Stimulated activated CD4-positive, alpha-beta T cell treated with anti-CD3 and anti-CD28 coated beads, Interleukin-4, amount 100 ng/mL, for 1 hour (primary cell): ENCODE results near the gene TTLL6.

Source experiments
- DNase-seq: peaks from one replicate; pipeline ENCODE4 v3.0.0-alpha.2; 2020

Gene TTLL6

DNA sequence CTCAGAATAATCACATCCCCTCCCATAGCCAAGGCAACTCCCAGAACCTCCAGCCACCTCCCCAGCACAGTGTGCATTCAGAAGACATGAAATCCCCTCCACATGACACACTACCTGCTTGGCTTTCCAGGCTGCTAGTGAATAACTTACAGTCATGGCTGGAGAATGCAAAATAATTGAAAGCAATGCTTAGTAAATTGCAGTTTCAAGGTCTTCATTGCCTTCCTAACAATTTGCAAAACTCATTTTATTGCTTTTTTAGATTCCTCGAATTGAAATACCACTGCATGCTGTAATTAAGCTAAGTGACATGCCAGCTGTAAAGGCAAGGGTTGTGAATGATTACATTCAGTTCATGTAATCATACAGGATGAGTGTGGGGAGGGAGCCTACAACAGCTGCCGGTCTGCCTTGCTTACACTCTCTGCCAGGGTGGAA, 59.5 kb downstream of the TTLL6 start:
- no peak for DNase-seq

DNA sequence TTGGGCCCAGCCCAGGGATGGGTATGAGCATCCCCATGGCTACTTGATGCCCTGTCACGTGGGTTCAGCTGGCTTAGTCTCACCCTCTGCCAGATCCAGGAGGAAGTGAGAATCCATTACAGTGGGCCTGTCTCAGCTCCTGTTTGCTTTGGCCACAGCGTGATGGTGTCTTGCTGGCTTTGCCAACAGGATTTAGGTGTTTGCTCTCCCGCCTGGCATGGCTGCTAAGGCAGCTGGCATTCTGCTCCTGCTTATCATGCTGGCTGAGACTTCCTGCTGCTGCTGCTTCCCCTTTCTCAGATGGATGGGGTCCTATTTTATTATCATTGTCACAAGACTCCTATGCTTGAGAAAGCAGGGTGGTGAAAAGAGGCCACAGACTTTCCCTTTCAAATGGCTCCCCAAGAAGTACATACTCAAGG, 60.2 kb downstream of the TTLL6 start:
- DNase-seq: no peak

DNA sequence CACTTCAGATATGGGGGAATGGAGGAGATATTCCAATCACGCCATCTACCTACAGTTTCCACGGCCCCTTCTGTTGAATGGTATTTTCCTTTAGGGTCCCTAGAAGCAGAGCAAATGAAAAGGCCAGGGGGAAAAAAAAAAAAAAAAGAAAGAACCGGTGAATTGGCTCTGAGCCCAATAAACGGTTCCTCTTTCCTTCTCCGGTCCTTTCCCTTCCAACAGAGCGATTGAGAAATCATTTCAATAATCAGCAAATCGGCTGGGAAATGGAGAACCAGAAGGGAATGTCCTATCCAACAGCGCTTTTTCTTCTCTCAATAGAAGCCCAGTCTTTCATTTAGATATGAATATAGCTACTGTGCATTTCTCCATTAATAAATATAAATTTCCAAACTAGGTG, 61.7 kb downstream of the TTLL6 start:
- DNase-seq: no peak

DNA sequence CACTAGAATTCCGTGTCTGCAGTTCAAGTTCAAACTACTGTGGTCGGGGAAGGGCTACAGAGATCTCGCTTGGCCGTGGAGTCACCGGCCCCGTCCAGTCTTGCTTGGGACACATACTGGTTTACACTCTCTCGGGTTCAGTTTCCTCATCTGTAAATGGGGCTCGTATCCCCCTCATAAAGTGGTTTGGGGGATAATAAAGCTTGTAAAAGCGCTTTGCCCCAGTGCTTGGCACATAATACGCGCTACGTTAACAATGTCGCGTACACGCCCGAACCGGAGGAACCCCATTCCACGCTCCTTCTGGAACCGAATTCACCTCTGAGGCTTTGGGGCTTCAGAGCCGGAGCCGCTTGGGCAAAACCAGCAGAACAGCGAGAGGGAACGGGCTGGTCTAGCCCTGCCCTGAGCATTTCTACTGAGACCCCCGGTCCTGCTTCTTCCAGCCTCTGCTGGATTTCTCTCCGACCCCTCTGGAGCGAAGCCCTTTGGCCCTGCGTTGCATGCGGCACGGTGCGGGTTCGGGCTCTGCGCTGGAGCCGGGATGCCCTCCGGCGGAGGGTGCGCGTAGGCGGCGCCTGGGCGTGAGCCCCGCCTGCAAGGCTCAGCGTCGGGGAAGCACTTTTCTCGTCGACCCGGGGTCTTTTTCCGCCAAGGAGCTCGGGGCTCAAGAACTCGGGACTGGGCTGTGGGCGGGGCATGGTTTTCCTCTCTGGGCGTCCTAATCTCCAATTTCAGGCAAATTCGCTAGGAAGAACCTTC, 62.3 kb downstream of the TTLL6 start:
- no peak for DNase-seq

DNA sequence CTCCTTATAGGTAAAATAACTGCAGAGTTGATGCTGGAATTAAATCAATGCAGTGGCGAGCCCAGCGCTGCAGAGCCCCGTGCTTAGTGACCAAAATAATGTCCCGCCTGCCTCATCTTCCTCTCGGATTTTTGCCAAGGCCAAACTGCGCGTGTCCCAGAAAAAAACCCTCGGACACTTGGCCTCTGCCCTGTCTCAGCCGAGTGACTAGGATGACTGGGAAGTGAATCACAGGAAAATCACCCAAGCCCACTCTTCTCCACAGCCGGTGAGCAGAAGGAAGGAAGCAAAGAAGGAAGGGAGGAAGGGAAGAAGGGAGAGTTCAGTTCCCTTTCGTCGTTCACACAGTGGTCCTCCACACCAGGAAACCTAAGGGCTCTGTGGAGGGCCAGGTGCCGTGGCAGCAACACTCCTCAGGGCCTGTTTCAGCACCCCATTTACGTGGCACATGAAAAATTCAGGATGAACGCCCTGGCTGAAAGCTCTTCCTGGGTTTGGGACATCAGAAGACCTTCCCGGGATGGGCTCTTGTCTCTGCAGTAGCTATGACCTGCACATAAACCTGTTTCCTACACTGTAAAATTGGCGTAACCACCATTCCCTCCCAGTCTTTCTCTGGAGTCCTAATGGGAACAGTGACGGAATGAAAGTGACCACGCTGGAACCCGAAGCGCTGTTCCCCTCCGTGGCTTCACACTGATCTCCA, 63.1 kb downstream of the TTLL6 start:
- DNase-seq: no peak

DNA sequence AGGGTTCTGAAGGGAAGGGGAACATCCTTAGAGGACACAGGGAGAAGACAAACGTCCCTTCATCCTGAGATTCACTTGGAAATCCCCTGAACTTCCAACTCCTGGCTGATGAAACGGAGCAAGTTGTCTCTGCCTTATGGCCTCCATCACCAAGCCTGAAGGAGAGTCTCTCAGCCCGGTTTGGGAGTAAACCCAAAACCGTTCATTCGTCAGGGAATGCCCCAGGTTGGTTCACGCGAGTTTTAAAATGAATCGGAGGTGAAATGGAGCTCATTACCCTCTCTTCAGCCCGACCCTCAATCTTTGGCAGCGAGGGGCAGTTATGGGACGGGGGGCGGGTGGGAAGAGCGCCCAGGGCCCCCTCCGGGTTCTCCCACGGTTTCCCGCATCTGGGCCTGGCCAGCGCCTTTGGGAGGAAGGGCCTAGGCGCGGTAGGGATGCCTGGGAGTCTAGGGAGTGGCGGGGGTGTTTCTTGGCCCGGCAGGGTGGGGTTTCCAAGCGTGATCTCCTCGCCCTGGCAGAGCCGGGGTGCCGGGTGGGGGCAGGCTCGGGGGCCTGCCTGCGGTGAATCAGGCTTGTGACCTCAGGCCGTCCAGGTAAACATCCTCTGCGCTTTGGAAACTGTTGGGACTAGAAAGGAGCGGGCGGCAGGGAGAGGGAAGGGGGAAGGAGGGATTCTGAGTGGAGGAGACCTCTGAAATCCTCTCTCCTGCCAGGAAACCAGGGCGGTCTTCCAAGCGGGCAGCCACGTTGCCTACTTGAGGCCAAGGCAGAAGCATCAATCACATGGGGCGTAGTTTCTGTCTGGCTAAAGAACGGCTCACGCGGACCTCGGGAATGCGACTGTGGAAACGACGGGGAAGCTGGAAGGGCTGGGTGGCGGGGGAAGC, 64.4 kb downstream of the TTLL6 start:
- DNase-seq: no peak

DNA sequence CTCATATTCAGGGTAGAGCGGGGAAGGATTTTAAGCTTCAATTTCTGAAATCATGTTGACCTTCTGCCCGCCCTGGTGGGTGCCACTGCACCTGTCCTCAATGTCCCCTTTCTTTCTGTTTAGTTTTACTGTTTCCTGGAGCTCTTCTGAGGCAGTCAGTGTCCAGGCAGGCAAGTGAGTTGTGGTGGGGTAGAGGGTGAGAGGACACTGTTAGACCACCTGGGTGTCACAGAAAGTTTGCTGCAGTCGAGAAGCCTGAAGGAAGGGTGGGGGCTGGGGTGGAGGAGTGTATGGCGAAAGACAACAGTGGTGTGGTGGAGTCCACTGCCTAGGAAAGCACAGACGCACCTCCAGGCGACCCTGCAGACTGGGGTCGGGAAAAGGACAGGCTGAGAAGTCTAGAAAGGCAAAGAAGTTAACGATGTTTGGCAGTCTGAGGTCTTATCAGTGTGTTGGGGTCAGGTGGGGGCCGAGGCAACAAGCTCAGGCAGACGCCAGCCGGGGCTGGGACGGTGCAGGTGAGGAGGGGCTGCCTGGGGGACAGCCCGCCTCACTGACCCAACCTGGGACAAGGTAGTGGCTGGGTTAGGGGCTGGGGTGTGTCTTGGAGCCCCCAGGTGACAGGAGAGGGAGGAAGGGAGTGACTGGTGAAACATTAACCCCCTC, 65.2 kb downstream of the TTLL6 start:
- DNase-seq: no peak

DNA sequence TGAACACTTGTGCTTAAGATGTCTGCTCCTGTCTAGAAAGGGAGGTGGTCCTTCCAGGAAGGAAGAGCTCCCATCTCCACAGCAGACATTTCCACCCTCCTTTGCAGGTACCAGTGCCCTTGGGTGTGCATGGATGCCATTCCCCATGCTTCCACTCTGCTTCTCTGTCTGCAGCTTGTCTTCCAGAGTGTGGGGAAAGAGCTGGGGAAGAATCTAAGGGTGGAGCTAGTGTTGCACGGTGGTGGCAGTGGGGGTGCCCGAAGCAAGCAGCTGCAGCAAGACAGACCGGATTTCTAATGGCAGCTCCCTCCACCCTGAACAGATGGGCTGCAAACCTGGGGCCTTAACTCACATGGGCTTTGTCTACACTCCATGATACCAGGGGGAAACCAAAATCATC, 65.9 kb downstream of the TTLL6 start:
- DNase-seq: no peak

DNA sequence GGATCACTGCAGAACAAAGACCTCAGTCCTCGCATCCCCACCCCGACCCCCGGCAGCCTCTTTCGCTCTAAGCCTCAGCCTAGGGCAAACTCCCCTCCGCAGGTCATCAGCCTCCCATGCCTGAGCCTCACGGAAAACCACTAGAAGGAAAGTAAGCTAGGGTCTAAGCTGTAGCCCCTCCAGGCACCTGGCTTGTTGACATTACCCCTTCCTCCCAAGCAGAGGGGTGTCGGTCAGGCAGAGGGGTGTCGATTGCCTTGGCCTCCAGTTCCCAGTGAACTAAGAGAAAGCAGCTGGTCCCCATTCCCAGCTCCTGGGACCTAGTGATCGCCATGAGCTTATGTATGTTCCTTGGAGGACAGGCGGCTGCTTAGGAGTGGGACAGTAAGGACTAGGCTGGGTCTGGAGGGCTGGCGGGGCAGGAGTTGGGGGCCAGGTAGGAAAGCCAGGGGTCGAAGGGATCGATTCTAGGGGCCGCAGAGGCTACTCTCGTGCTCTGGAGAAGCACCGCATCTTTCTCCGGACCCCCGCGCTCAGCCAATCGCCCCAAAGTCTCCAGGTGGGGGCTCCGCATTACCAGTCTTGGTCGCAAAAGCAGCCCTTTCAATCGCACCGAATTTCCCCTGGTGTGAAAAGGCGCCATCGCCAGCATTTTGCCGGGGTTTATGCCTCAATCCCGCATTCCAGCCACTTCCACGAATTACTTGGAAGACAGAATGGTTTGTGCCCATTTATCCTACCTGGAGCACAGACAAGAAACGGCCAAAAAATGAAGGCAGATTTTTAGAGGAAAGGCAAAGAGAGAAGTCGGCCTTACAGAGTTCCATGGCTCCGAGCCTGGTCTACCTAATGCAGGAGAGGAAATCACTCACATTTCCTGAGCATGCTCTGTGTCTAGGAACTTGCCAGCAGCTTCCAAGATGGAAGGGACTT, 67.1 kb downstream of the TTLL6 start:
- no peak for DNase-seq

DNA sequence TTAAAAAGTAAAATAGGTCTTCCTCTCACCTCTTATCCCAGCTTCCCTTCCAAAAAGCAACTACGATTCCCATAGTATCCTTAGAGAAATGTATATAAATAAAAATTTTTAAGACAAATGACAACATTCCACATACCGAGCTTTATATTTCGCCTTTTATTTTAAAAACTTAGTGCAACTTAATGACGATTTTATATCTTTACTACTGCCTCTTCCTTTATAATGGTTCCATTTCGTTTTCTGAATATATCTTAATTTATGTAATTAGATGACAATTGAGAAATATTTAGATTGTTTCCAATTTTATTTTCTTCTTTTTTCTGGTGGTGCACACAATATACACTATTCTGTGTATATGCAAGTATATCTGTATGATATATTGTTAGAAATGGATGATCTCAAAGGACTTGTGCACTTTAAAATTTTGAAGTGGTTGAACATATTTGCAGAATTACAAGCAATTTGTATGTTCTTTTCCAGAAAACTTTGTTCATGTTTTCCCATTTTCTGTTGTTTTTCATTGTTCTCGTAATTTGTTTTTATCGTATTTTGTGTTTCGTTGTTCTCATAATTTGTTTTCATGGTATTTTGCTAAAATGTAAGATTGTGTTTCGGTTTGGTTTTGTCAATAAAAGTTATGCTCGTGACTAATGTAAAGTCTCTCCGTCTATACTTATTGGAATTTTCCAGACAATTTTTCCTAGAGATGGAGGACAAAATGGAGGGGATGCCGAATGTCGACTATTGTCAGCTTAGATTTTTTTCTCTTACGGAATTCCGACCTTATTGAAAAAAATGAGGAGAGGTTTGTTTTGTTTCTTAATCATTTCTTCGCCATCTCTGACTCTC, 68.1 kb downstream of the TTLL6 start:
- DNase-seq: no peak

DNA sequence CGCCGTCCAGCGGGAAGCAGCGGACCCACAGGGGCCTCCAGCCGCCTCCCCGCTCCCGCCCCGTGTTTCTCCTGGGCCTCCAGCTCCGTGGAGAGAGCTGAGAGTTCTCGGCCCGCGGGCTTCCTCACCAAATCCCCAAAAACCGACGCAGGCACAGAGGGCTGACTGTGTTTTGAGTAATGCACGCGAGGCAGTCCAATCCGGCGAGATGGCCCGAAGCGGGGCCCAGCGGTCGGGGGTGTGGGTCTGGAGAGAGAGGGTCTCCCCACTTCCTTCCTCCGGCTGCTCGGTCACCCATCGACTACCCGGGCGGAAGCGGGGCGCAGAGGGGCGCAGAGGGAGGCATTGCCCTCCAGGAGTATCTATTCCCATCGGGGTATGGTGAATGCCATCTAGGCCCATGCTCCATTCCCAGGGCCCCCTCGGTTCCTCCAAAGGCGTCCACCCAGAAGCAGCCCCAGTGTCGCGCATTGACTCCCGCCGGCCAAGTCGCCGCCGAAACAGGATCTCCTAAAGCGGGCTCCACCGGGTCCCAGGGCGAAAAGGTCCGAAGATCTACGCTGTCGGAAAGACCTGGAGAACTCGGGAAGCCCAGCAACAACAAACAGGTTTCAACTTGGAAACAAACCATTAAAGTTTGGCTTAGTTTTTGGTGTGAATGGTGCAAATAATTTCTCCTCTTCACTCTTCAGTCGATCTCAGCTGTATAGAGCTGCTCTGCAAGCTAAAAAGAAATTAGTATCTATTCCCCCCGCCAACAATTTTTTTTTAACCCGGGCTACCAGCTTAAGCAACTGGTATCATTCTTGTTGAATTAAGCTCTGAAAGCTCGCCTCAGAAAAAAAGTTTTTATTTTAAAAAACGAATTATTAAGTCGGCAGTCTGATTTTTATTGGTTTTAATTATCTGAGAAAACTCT, 69.3 kb downstream of the TTLL6 start:
- no peak for DNase-seq

DNA sequence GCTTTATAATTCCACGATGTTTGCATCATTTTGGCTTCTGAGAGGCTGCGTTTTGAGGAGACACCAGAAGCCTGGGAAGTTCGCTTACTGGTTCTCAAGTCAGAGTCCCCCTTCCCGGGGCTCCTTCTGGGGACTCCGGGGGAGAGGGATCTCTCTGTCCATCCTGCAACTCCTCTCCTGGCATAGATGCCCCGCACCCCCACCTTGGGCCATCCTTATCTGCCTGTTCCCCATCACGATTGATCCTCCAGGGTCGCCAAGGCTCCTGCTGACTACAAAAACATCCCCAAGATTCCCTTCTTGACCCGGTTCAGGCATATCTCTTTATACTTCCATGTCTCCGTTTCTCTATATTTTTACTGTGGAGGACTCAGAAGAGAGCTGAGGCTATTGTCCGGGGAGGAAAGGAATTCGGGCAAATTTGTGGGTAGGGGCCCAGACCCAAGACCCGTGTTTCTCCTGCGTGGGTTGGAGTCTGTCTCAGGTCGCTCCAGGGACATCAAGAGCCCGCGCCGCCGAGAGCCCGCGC, 70.0 kb downstream of the TTLL6 start:
- no peak for DNase-seq

DNA sequence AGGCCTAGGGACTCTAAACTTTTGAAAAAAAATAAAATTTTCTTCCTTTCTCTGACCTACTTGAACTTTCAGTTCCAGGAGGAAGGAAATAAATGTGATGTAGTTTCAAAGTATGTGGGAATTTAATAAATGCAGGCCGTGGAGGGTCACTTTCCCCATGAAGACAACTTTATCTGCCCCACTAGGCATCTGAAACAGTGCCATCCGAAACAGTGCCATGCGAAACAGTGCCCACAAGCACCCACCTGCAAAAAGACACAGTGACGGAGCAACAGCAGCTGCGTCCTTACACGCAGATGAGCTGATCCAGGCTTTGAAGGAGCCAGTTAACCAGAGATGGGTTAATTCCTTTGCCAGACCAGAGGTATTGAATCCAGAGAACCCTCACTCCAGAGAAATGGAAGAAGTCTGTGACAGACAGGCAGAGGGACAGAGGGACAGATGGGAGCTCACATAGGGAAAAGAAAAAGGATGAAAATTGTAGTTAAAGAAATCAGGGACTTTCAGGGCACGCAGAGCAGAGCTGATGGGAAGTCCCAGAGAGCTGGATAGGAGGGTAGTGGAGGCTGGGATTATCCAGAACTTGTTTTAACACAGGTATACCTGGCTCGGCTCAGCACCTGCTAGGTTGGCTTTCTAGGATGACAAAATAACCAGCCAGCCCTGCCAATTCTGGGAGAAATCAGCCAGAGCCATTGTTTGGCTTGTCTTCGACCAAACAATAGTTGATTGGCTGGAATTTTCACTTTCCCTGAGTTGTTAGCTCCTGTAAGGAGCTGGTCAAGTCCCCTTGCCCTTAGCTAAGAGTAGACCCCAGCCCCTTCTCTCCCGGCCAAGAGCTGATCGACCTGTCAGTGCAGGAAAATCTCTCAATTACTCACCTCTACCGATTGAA, 71.4 kb downstream of the TTLL6 start:
- DNase-seq: no peak

DNA sequence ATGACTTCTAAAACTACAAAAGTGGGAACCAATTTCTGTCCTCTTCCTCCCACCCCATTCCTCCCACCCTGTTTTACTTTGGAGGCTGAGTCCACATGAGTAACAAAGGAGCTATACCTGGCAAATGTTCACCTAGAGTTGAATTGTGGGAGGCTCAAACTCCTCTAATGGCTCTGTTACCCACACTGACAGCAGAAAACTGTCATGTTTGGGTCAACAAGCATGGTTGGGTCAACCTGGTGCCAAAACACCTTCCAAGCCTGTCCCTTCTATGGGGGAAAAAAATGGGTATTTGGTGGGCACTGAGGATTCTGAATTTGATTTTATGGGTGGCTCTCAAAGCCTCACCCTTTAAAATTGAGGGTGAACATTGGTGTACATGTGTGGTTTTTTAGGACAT, 76.5 kb downstream of the TTLL6 start:
- DNase-seq: no peak

DNA sequence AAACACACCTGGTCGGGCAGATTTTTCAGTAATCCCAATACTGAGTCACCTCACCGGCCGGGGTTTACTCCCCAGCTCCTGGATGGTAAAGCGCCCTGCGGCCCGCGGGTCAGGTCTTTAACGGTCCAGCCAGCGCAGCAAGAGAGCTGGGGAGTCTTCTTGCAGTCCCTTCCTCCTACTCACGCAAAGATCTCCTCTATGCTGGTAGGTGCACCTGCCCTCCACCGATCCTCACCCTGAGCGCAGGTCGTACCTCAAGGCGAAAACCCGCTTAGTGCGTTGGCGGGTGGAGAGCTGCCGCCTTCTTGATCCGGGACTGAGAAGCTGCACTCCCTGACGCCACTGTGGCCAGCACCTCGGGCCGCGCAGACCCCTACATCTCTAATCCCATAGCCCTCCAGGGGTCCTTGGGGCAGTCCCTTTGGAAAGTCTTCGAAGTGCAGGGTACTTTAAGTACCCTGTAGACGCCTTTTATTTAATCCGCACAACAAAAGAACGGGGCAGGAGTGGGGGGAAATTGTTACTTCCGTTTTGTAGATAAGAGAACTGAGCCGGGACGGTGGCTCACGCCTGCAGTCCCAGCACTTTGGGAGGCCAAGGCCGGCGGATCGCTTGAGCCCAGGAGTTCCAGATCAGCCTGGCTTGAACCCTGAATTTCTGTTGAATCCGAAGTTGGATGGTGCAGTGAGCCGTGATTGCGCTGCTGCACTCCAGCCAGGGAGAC, 78.1 kb downstream of the TTLL6 start:
- DNase-seq: no peak

DNA sequence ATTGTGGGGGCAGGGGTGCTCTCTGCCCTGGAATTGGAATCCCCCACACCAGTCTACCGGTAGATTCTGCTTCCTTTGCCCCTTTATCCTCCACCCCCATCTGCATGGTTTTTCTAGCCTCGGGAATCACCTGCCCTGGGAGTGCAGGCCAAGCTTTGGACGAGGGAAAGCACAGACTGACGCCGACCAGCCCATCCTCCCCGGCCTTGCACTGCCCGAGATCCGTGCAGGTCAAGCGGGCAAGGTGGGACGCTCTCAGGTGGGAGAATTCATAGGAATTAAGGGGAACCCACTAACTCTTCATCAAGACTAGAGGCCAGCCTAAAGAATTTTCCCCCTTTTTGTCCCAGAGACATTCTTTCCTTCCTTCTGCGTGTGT, 78.6 kb downstream of the TTLL6 start:
- no peak for DNase-seq

DNA sequence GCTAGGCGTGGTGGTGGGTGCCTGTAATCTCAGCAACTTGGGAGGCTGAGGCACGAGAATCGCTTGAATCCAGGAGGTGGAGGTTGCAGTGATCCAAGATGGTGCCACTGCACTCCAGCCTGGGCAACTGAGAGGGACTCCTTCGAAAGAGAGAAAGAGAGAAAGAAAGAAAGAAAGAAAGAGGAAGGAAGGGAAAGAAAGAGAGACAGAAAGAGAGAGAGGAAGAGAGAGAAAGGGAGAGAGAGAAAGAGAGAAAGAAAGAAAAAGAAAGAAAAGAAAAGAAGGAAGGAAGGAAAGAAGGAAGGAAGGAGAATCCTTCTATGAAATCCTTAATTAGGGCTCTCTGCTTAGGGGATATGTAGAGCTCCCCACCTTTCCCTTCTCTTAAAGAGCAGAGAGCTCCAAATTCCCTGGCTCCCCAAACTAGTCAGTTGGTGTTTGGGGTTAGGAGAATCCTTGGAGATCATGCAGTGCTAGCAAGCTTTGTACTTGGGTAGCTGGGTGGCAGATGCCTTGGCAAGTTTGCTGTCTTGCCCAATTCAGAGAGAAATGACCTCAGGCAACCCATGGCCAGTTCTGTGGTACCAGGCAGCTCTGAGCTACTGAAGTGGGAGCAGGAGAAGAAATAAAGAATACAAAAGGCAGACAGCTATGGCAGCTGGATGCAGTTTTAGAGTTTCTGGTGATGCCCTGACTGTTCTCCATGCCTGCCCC, 79.5 kb downstream of the TTLL6 start:
- DNase-seq: no peak
